Central memory CD8-positive, alpha-beta T cell (primary cell): Measurements from ENCODE around the gene DNAJC11.
A peak's percentile ranks its signal among the peaks of the same experiment; 100 is the strongest.
"Not testable (repeated sequence)": the region's sequence is repeated elsewhere in the genome, so short reads cannot be mapped to it uniquely, and the experiment has no call there.

ENCODE experiments used
- ATAC-seq: fragments of 150-1000 bp; cut with Tn5 transposase; replicated peaks from 2 replicates; pipeline ENCODE4 v1.10.0; 2022; ENCODE audit warnings: mild to moderate bottlenecking, moderate FRiP score, moderate number of reproducible peaks; ENCODE audit not compliant: poor library complexity, severe bottlenecking; ENCODE audit errors: extremely low read depth
- DNase-seq, 2 donors: peaks; one replicate each; pipeline ENCODE4 v3.0.0; 2021; ENCODE audit warnings: low spot score in 2 of 2
- H3K27ac Mint-ChIP-seq: one replicate; pipeline ENCODE4 v1.8.0; 2022; ENCODE audit warnings: low read depth, mild to moderate bottlenecking, moderate library complexity, mixed read lengths
- H3K27me3 Mint-ChIP-seq: one replicate; pipeline ENCODE4 v1.8.0; 2022; ENCODE audit warnings: mixed read lengths
- H3K36me3 Mint-ChIP-seq: one replicate; pipeline ENCODE4 v1.8.0; 2022; ENCODE audit warnings: mild to moderate bottlenecking, moderate library complexity, mixed read lengths; ENCODE audit not compliant: insufficient read depth
- H3K4me1 Mint-ChIP-seq: one replicate; pipeline ENCODE4 v1.8.0; 2022; ENCODE audit warnings: mixed read lengths
- H3K4me3 Mint-ChIP-seq: one replicate; pipeline ENCODE4 v1.8.0; 2022; ENCODE audit warnings: mild to moderate bottlenecking, moderate library complexity, mixed read lengths
- H3K9me3 Mint-ChIP-seq: one replicate; pipeline ENCODE4 v1.8.0; 2022; ENCODE audit warnings: mixed read lengths

DNAJC11 gene

GRCh38 chr1:6701437-6702153 lies at the start of gene DNAJC11:
Gene DNAJC11, minus strand, starts transcription at chr1:6701816. Its CDS starts 16 bp downstream, at chr1:6701800.
- peak within 1 kb of the TSS; percentile 86 for H3K4me3 Mint-ChIP-seq
- peak within 1 kb of the TSS; percentile 91 for H3K27ac Mint-ChIP-seq
- ATAC-seq: peak; percentile 96
- H3K27me3 Mint-ChIP-seq: no peaks in the 10 kb centered on the region
- peak; percentile 89 to 92 for DNase-seq
- peaks cover 10% of the 10 kb centered on the region for H3K36me3 Mint-ChIP-seq
- no peaks in the 10 kb centered on the region for H3K9me3 Mint-ChIP-seq
- H3K4me1 Mint-ChIP-seq: peaks cover 14% of the 10 kb centered on the region

GRCh38 chr1:6750490-6750889 lies 48.9 kb upstream of the DNAJC11 start:
- peaks cover 84% of the 10 kb centered on the region for H3K27me3 Mint-ChIP-seq
- H3K9me3 Mint-ChIP-seq: no peaks in the 10 kb centered on the region
- ATAC-seq: no peak
- H3K4me1 Mint-ChIP-seq: no peaks in the 10 kb centered on the region
- H3K27ac Mint-ChIP-seq: no peak overlapping the region
- peaks cover 1% of the 10 kb centered on the region for H3K36me3 Mint-ChIP-seq
- no peak overlapping the region for H3K4me3 Mint-ChIP-seq
- no peak for DNase-seq

- peaks cover 59% of the 10 kb centered on the region for H3K27me3 Mint-ChIP-seq
- no peak overlapping the region for H3K27ac Mint-ChIP-seq
- H3K9me3 Mint-ChIP-seq: no peaks in the 10 kb centered on the region
- no peak for DNase-seq
- H3K4me1 Mint-ChIP-seq: peaks cover 6% of the 10 kb centered on the region
- H3K4me3 Mint-ChIP-seq: no peak overlapping the region
- peaks cover 1% of the 10 kb centered on the region for H3K36me3 Mint-ChIP-seq
- no peak for ATAC-seq
Measured at GRCh38 chr1:6747674-6748073, 46.1 kb upstream of the DNAJC11 start.

GRCh38 chr1:6745073-6745472 lies 43.5 kb upstream of the DNAJC11 start:
- Mint-ChIP-seq H3K27ac (no peak overlapping the region), H3K4me3 (no peak overlapping the region), H3K27me3 (peaks cover 38% of the 10 kb centered on the region), H3K9me3 (no peaks in the 10 kb centered on the region), H3K4me1 (peaks cover 6% of the 10 kb centered on the region), H3K36me3 (peaks cover 1% of the 10 kb centered on the region)
- ATAC-seq (no peak), DNase-seq (no peak)

- Mint-ChIP-seq H3K4me1 (peaks cover 6% of the 10 kb centered on the region), H3K27me3 (peaks cover 22% of the 10 kb centered on the region), H3K27ac (no peak overlapping the region), H3K4me3 (no peak overlapping the region), H3K36me3 (peaks cover 4% of the 10 kb centered on the region), H3K9me3 (no peaks in the 10 kb centered on the region)
- DNase-seq (no peak), ATAC-seq (peak; percentile 38)
Measured at GRCh38 chr1:6743189-6744101, 41.8 kb upstream of the DNAJC11 start.

GRCh38 chr1:6742676-6743188 lies 41.1 kb upstream of the DNAJC11 start:
- not testable (repeated sequence) for H3K9me3 Mint-ChIP-seq, H3K36me3 Mint-ChIP-seq, ATAC-seq, DNase-seq, H3K27ac Mint-ChIP-seq, H3K4me3 Mint-ChIP-seq, H3K4me1 Mint-ChIP-seq
- peaks cover 15% of the 10 kb centered on the region for H3K27me3 Mint-ChIP-seq

- Mint-ChIP-seq H3K36me3 (peaks cover 3% of the 10 kb centered on the region), H3K9me3 (no peaks in the 10 kb centered on the region), H3K4me3 (no peak overlapping the region), H3K4me1 (peaks cover 11% of the 10 kb centered on the region), H3K27me3 (peaks cover 11% of the 10 kb centered on the region), H3K27ac (no peak overlapping the region)
- DNase-seq (no peak), ATAC-seq (no peak)
Measured at GRCh38 chr1:6738987-6739676, 37.5 kb upstream of the DNAJC11 start.

GRCh38 chr1:6732942-6733341 lies 31.3 kb upstream of the DNAJC11 start:
- DNase-seq (no peak), ATAC-seq (no peak)
- Mint-ChIP-seq H3K36me3 (no peaks in the 10 kb centered on the region), H3K4me3 (no peak overlapping the region), H3K4me1 (peaks cover 5% of the 10 kb centered on the region), H3K27me3 (peaks cover 28% of the 10 kb centered on the region), H3K27ac (no peak overlapping the region), H3K9me3 (no peaks in the 10 kb centered on the region)

- Mint-ChIP-seq H3K36me3 (no peaks in the 10 kb centered on the region), H3K27ac (no peak overlapping the region), H3K4me3 (no peak overlapping the region), H3K27me3 (peaks cover 34% of the 10 kb centered on the region), H3K9me3 (no peaks in the 10 kb centered on the region), H3K4me1 (peaks cover 5% of the 10 kb centered on the region)
- ATAC-seq (no peak), DNase-seq (no peak)
Measured at GRCh38 chr1:6731905-6732304, 30.3 kb upstream of the DNAJC11 start.

- no peaks in the 10 kb centered on the region for H3K36me3 Mint-ChIP-seq
- no peak overlapping the region for H3K27ac Mint-ChIP-seq
- peaks cover 39% of the 10 kb centered on the region for H3K27me3 Mint-ChIP-seq
- no peak for DNase-seq
- peaks cover 5% of the 10 kb centered on the region for H3K4me1 Mint-ChIP-seq
- ATAC-seq: no peak
- H3K9me3 Mint-ChIP-seq: no peaks in the 10 kb centered on the region
- no peak overlapping the region for H3K4me3 Mint-ChIP-seq
Measured at GRCh38 chr1:6730880-6731279, 29.3 kb upstream of the DNAJC11 start.

GRCh38 chr1:6730473-6730872 lies 28.9 kb upstream of the DNAJC11 start:
- peaks cover 36% of the 10 kb centered on the region for H3K27me3 Mint-ChIP-seq
- no peak overlapping the region for H3K27ac Mint-ChIP-seq
- H3K36me3 Mint-ChIP-seq: no peaks in the 10 kb centered on the region
- DNase-seq (no peak), ATAC-seq (no peak)
- peaks cover 5% of the 10 kb centered on the region for H3K4me1 Mint-ChIP-seq
- no peaks in the 10 kb centered on the region for H3K9me3 Mint-ChIP-seq
- no peak overlapping the region for H3K4me3 Mint-ChIP-seq

- H3K27ac Mint-ChIP-seq: no peak overlapping the region
- no peaks in the 10 kb centered on the region for H3K9me3 Mint-ChIP-seq
- no peaks in the 10 kb centered on the region for H3K4me1 Mint-ChIP-seq
- peaks cover 43% of the 10 kb centered on the region for H3K27me3 Mint-ChIP-seq
- DNase-seq (peak in 1 of 2 donors; percentile 39), ATAC-seq (no peak)
- H3K4me3 Mint-ChIP-seq: no peak overlapping the region
- peaks cover 2% of the 10 kb centered on the region for H3K36me3 Mint-ChIP-seq
Measured at GRCh38 chr1:6727535-6727934, 25.9 kb upstream of the DNAJC11 start.
